ENCODE results near the gene IL17C. TPM values are rescaled to one million over a fixed set of nuclear protein-coding genes. Genes with fewer than 3 reads are reported as not detected.
A peak's percentile ranks its signal among the peaks of the same experiment; 100 is the strongest.

Gene IL17C
- total and polyA plus RNA-seq, 8 donors: not detected

GRCh38 chr16:88685156-88686061 lies 47.0 kb downstream of the IL17C start:
- intact Hi-C loops (cut with DNase I): no loop called here
- Histone ChIP-seq H3K36me3 (no peaks in the 10 kb centered on the region), H3K4me3 (peak overlapping the region; percentile 38 to 72), H3K27me3 (peaks cover 3 to 93% of the 10 kb centered on the region in 2 donors), H3K4me1 (peaks cover 14 to 50% of the 10 kb centered on the region in 2 donors), H3K9me3 (no peaks in the 10 kb centered on the region), H3K27ac (peak overlapping the region in 1 of 2 donors; percentile 61)
- peak in 1 of 4 donors; percentile 80 for DNase-seq
- TF ChIP-seq, protein P1, sequence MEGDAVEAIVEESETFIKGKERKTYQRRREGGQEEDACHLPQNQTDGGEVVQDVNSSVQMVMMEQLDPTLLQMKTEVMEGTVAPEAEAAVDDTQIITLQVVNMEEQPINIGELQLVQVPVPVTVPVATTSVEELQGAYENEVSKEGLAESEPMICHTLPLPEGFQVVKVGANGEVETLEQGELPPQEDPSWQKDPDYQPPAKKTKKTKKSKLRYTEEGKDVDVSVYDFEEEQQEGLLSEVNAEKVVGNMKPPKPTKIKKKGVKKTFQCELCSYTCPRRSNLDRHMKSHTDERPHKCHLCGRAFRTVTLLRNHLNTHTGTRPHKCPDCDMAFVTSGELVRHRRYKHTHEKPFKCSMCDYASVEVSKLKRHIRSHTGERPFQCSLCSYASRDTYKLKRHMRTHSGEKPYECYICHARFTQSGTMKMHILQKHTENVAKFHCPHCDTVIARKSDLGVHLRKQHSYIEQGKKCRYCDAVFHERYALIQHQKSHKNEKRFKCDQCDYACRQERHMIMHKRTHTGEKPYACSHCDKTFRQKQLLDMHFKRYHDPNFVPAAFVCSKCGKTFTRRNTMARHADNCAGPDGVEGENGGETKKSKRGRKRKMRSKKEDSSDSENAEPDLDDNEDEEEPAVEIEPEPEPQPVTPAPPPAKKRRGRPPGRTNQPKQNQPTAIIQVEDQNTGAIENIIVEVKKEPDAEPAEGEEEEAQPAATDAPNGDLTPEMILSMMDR (IDR thresholded peaks at IDR 0.05): peak; percentile 39 to 53
- peak; percentile 4 for ATAC-seq

DNA sequence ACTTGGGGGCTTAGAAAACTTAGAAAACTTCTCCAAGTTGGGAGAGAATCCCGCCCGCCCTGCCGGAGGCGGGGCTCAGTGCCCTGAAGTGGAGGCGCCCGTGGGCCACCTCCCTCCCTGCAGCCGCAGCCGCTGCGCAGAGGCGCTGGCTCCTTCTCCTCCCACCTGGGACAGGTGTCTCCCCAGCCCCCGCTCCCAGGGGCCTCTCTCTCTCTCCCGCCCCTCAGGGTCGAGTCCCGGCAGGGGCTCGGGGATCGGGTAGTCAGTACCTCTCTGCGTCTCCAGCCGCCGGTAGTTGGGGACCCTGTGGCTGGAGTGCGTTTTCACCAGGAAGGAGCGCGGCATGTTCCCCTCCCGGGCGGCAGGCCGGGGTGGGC lies 47.7 kb downstream of the IL17C start:
- ATAC-seq (peak; percentile 73), DNase-seq (peak in 1 of 4 donors; percentile 90)
- H3K4me3 ChIP-seq: peak overlapping the region; percentile 38 to 72
- H3K27ac ChIP-seq: peak overlapping the region in 1 of 2 donors; percentile 61
- H3K4me1 ChIP-seq: peaks cover 14 to 51% of the 10 kb centered on the region in 2 donors
- no peaks in the 10 kb centered on the region for H3K36me3 ChIP-seq
- TF ChIP-seq, protein P1 (IDR thresholded peaks at IDR 0.05): no peak
- intact Hi-C loops (cut with DNase I): no loop called here
- H3K9me3 ChIP-seq: no peaks in the 10 kb centered on the region
- peaks cover 2 to 95% of the 10 kb centered on the region in 2 donors for H3K27me3 ChIP-seq

GRCh38 chr16:88686439-88687253 lies 48.3 kb downstream of the IL17C start, which contains the start of gene SNAI3:
Gene SNAI3 (minus strand): TSS chr16:88686507. CDS start chr16:88686406, 101 bp downstream.
- intact Hi-C loops (cut with DNase I): no loop called here
- Histone ChIP-seq H3K36me3 (no peaks in the 10 kb centered on the region), H3K27me3 (peaks cover 0 to 93% of the 10 kb centered on the region in 2 donors), H3K9me3 (no peaks in the 10 kb centered on the region), H3K27ac (peak within 1 kb of the TSS in 1 of 2 donors; percentile 61), H3K4me1 (peaks cover 14 to 51% of the 10 kb centered on the region in 2 donors), H3K4me3 (peak within 1 kb of the TSS; percentile 38 to 72)
- ATAC-seq (peak; percentile 93), DNase-seq (peak; percentile 41 to 97 (median 82))
- TF ChIP-seq, protein P1 (IDR thresholded peaks at IDR 0.05): no peak

- no peak for DNase-seq
- ATAC-seq: no peak
- Histone ChIP-seq H3K9me3 (no peaks in the 10 kb centered on the region), H3K4me3 (no peak overlapping the region), H3K27me3 (peaks cover 0 to 88% of the 10 kb centered on the region in 2 donors), H3K27ac (no peak overlapping the region), H3K36me3 (no peaks in the 10 kb centered on the region), H3K4me1 (peaks cover 14 to 51% of the 10 kb centered on the region in 2 donors)
- TF ChIP-seq, protein P1 (IDR thresholded peaks at IDR 0.05): no peak
- intact Hi-C loops (cut with DNase I): no loop called here
Measured at GRCh38 chr16:88687254-88687576, 48.8 kb downstream of the IL17C start.

DNA sequence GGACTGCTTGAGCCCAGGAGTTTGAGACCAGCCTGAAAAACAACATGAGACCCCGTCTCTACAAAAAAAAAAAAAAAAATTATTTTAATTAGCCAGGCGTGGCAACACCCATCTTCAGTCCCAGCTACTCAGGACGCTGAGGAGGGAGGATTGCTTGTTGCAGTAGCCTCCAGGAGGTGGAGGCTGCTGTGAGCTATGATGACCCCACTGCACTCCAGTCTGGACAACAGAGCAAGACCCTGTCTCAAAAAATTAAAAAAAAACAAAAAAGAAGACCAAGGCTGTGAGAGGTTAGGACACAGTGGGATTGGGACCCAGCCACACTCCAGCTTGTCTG lies 49.3 kb downstream of the IL17C start:
- intact Hi-C loops (cut with DNase I): no loop called here
- peaks cover 0 to 86% of the 10 kb centered on the region in 2 donors for H3K27me3 ChIP-seq
- no peak overlapping the region for H3K27ac ChIP-seq

More for the DNA sequence above, 49.3 kb downstream of the IL17C start:
- Histone ChIP-seq H3K4me1 (peaks cover 14 to 53% of the 10 kb centered on the region in 2 donors), H3K9me3 (no peaks in the 10 kb centered on the region), H3K36me3 (no peaks in the 10 kb centered on the region), H3K4me3 (no peak overlapping the region)
- no peak for DNase-seq
- no peak for ATAC-seq
- TF ChIP-seq, protein P1 (IDR thresholded peaks at IDR 0.05): no peak
